GM18867 (cell line): ENCODE measurements around the gene ATP2C1.

Experiments used
- ATAC-seq: cut with Tn5 transposase; IDR thresholded peaks from one replicate; pipeline ENCODE4 v1.9.1; 2021; ENCODE audit warnings: mild to moderate bottlenecking, moderate library complexity; ENCODE audit not compliant: unreplicated experiment

The ATP2C1 gene

GRCh38 chr3:130895690-130896488, 2.0 kb downstream of the ATP2C1 start:
- no peak for ATAC-seq

GRCh38 chr3:130897316-130897715, 3.4 kb downstream of the ATP2C1 start:
- no peak for ATAC-seq

GRCh38 chr3:130900959-130901358, 7.1 kb downstream of the ATP2C1 start:
- ATAC-seq: peak; percentile 60

- ATAC-seq: no peak
Measured at GRCh38 chr3:130901463-130902204, 7.8 kb downstream of the ATP2C1 start.

GRCh38 chr3:130903412-130903908, 9.6 kb downstream of the ATP2C1 start:
- no peak for ATAC-seq

- ATAC-seq: no peak
Measured at GRCh38 chr3:130904491-130904890, 10.6 kb downstream of the ATP2C1 start.

GRCh38 chr3:130905551-130905950, 11.7 kb downstream of the ATP2C1 start:
- no peak for ATAC-seq

GRCh38 chr3:130906374-130906995, 12.6 kb downstream of the ATP2C1 start:
- ATAC-seq: no peak

- peak; percentile 29 for ATAC-seq
Measured at GRCh38 chr3:130907500-130907899, 13.6 kb downstream of the ATP2C1 start.

GRCh38 chr3:130907966-130908365, 14.1 kb downstream of the ATP2C1 start:
- peak; percentile 60 for ATAC-seq

GRCh38 chr3:130915567-130916292, 21.8 kb downstream of the ATP2C1 start:
- ATAC-seq: no peak

- ATAC-seq: peak; percentile 73
Measured at GRCh38 chr3:130916507-130917167, 22.8 kb downstream of the ATP2C1 start.

GRCh38 chr3:130918328-130918727, 24.4 kb downstream of the ATP2C1 start:
- ATAC-seq: no peak

- ATAC-seq: peak; percentile 54
Measured at GRCh38 chr3:130925628-130926027, 31.7 kb downstream of the ATP2C1 start.

- ATAC-seq: no peak
Measured at GRCh38 chr3:130926504-130926903, 32.6 kb downstream of the ATP2C1 start.

GRCh38 chr3:130929804-130930203, 35.9 kb downstream of the ATP2C1 start:
- no peak for ATAC-seq

- no peak for ATAC-seq
Measured at GRCh38 chr3:130932979-130933378, 39.1 kb downstream of the ATP2C1 start.

- ATAC-seq: no peak
Measured at GRCh38 chr3:130933801-130934345, 40.0 kb downstream of the ATP2C1 start.

GRCh38 chr3:130934442-130935089, 40.7 kb downstream of the ATP2C1 start:
- ATAC-seq: no peak
